Endodermal cell (in vitro differentiated cells): Measurements from ENCODE around the gene WT1. TPM values are rescaled to one million over a fixed set of nuclear protein-coding genes. Genes with fewer than 3 reads are reported as not detected.

Experiments used
- DNase-seq: peaks from one replicate; pipeline ENCODE4 v3.0.0-alpha.2; 2017
- H3K27ac ChIP-seq: 2 replicates; pipeline ENCODE4 v1.5.1; 2013; ENCODE audit warnings: mild to moderate bottlenecking, low read depth, low read length, moderate library complexity
- H3K27me3 ChIP-seq: 2 replicates; pipeline ENCODE4 v1.6.1; 2013; ENCODE audit warnings: mild to moderate bottlenecking, low read length, moderate library complexity; ENCODE audit not compliant: insufficient read depth, control insufficient read depth, poor library complexity, severe bottlenecking
- H3K36me3 ChIP-seq: 2 replicates; pipeline ENCODE4 v1.7.0; 2013; ENCODE audit warnings: mild to moderate bottlenecking, low read length, moderate library complexity; ENCODE audit not compliant: control insufficient read depth, insufficient read depth
- H3K4me1 ChIP-seq: one replicate; pipeline ENCODE4 v1.7.0; 2013; ENCODE audit warnings: low read length; ENCODE audit not compliant: control insufficient read depth, insufficient read depth
- H3K4me3 ChIP-seq: 2 replicates; pipeline ENCODE4 v1.5.1; 2013; ENCODE audit warnings: mild to moderate bottlenecking, low read length, moderate library complexity
- H3K9ac ChIP-seq: 2 replicates; pipeline ENCODE4 v1.6.1; 2013; ENCODE audit warnings: mild to moderate bottlenecking, low read length, moderate library complexity; ENCODE audit not compliant: poor library complexity, severe bottlenecking; ENCODE audit errors: extremely low read depth
- H3K9me3 ChIP-seq: 2 replicates; pipeline ENCODE4 v1.6.1; 2013; ENCODE audit warnings: mild to moderate bottlenecking, low read length, moderate library complexity; ENCODE audit not compliant: control insufficient read depth
- H3K27ac Mint-ChIP-seq: 2 replicates; pipeline ENCODE4 v1.8.0; 2020; ENCODE audit warnings: mixed read lengths
- H3K27me3 Mint-ChIP-seq: 2 replicates; pipeline ENCODE4 v1.8.0; 2021; ENCODE audit warnings: mild to moderate bottlenecking, mixed read lengths; ENCODE audit not compliant: insufficient read depth
- H3K36me3 Mint-ChIP-seq: 2 replicates; pipeline ENCODE4 v1.8.0; 2020; ENCODE audit warnings: low read depth, mixed read lengths
- H3K4me1 Mint-ChIP-seq: 2 replicates; pipeline ENCODE4 v1.8.0; 2020; ENCODE audit warnings: mixed read lengths
- H3K4me3 Mint-ChIP-seq: 2 replicates; pipeline ENCODE4 v1.8.0; 2020; ENCODE audit warnings: mild to moderate bottlenecking, moderate library complexity, mixed read lengths
- H3K9me3 Mint-ChIP-seq: 2 replicates; pipeline ENCODE4 v1.8.0; 2020; ENCODE audit warnings: mild to moderate bottlenecking, mixed read lengths
- WGBS, 2 experiments: methylation state at CpG; one replicate each; pipeline versions ENCODE4 v1.1.5 to v1.1.7; 2013; ENCODE audit warnings: missing lambda C conversion rate in 2 of 2, mixed read lengths in 1 of 2; ENCODE audit not compliant: insufficient coverage in 1 of 2, insufficient read length in 1 of 2; 5-methylcytosine and 5-hydroxymethylcytosine counted together
- total RNA-seq, 2 donors: library from RNA; stranded (reverse); fragmentation: NEBNext Ultra II Directional in 1 of 2; extraction: Animal tissue kit (Norgen Biotek cat#: 25700) in 1 of 2; gene quantifications; 2 replicates in 1 of 2; 3 replicates in 1 of 2; pipeline ENCODE4 v1.2.1, GENCODE V29; 2021
- TF ChIP-seq, protein P1 (sequence below): fragments of 200-600 bp; sonication (generic); conservative IDR thresholded peaks from 2 replicates; pipeline ENCODE4 v1.5.0; 2021; ENCODE audit warnings: antibody characterized with exemption, mild to moderate bottlenecking

Gene WT1
- total RNA-seq, 2 donors from 2014 or later: 0.51 TPM; not detected in 1

DNA sequence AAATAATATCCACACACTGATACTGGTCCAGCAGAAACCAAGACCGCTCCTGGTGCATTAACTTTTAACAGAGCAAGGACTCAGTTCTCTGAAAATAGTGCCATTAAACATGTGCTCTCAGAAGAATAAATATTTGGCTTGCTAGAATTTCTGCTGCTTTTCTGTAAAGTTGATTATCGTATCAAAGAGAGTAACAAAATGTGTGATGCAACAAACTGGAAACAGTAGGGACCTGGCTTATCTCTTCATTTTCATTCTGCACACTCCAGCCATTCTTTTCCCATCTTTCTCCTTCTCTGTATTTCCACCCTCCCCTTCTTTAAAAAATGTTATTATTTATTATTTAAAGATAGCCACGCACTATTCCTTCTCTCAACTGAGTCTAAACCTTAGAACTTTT is 43.9 kb downstream of the WT1 start:
- no peak overlapping the region for H3K4me3 ChIP-seq
- TF ChIP-seq, protein P1, sequence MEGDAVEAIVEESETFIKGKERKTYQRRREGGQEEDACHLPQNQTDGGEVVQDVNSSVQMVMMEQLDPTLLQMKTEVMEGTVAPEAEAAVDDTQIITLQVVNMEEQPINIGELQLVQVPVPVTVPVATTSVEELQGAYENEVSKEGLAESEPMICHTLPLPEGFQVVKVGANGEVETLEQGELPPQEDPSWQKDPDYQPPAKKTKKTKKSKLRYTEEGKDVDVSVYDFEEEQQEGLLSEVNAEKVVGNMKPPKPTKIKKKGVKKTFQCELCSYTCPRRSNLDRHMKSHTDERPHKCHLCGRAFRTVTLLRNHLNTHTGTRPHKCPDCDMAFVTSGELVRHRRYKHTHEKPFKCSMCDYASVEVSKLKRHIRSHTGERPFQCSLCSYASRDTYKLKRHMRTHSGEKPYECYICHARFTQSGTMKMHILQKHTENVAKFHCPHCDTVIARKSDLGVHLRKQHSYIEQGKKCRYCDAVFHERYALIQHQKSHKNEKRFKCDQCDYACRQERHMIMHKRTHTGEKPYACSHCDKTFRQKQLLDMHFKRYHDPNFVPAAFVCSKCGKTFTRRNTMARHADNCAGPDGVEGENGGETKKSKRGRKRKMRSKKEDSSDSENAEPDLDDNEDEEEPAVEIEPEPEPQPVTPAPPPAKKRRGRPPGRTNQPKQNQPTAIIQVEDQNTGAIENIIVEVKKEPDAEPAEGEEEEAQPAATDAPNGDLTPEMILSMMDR: no peak
- H3K36me3 ChIP-seq: no peaks in the 10 kb centered on the region
- Mint-ChIP-seq H3K9me3 (no peaks in the 10 kb centered on the region), H3K27ac (no peak overlapping the region), H3K27me3 (peaks cover 9% of the 10 kb centered on the region), H3K4me3 (no peak overlapping the region), H3K36me3 (no peaks in the 10 kb centered on the region), H3K4me1 (no peaks in the 10 kb centered on the region)
- H3K27ac ChIP-seq: no peak overlapping the region
- 91 to 93% methylated on average over 2 of the region's 3 CpGs for WGBS, 2 experiments
- H3K9ac ChIP-seq: no peak overlapping the region
- H3K4me1 ChIP-seq: no peaks in the 10 kb centered on the region
- H3K27me3 ChIP-seq: no peaks in the 10 kb centered on the region
- no peaks in the 10 kb centered on the region for H3K9me3 ChIP-seq
- no peak for DNase-seq

DNA sequence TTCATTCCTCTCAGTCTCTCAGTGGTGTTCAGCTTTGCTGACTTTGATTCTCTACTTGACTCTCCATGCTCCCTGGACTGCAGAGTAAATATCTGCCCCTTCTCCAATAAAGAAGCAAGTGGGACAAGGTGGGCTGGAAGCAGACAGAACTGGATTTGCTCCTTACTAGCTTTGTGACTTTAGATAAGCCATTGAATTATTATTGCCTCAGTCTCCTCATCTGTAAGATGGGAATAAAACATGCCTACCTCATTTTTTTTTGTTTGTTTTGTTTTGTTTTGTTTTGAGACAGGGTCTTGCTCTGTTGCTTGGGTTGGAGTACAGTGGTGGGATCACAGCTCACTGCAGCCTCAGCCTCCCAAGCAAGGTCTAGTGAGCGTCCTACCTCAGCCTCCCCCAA is 44.6 kb downstream of the WT1 start:
- no peak overlapping the region for H3K9ac ChIP-seq
- H3K9me3 Mint-ChIP-seq: no peaks in the 10 kb centered on the region
- H3K27ac Mint-ChIP-seq: no peak overlapping the region
- H3K27me3 Mint-ChIP-seq: peaks cover 9% of the 10 kb centered on the region
- H3K9me3 ChIP-seq: no peaks in the 10 kb centered on the region
- DNase-seq: no peak
- H3K4me1 ChIP-seq: no peaks in the 10 kb centered on the region
- H3K36me3 ChIP-seq: no peaks in the 10 kb centered on the region
- no peak overlapping the region for H3K27ac ChIP-seq
- 100% methylated on average over 1 of the region's 1 CpG for WGBS, 2 experiments
- no peak overlapping the region for H3K4me3 ChIP-seq
- H3K27me3 ChIP-seq: no peaks in the 10 kb centered on the region
- TF ChIP-seq, protein P1: no peak
- no peak overlapping the region for H3K4me3 Mint-ChIP-seq
- H3K36me3 Mint-ChIP-seq: no peaks in the 10 kb centered on the region
- H3K4me1 Mint-ChIP-seq: no peaks in the 10 kb centered on the region

DNA sequence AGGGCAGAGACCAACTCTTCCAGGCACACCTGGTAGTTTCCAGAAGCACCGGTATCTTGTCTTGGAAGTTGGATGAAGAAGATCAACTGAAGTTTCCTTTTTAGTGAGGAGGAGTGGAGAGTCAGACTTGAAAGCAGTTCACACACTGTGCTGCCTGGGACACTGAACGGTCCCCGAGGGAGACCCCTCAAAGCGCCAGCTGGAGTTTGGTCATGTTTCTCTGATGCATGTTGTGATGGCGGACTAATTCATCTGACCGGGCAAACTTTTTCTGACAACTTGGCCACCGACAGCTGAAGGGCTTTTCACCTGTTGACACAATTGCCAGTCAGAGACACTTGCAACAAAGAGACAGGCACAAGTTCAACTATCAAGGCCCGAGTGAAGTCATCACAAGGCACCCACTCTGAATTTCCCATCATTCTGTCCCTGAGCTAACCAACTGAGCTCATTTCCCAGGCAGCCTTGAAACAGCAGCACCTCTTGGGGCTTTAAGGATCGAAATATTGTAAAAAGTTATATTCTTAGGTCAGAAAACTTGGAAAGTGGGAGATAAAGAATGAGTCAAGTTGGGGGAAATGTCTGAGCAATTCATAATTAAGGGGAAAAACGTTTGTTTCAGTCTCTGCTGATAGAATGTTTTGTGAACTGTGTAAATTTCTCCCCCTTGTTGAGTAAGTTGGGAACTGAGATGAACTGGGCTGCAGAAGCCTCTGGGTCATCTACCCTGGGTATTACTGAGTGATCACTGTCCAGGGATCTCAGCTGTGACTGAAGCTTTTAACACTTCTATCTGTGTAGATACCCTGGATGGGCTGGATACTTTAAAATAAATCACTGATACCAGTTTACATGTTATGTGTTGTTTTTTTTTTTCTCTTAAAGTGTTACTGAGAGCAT is 46.2 kb downstream of the WT1 start:
- Histone ChIP-seq H3K27me3 (no peaks in the 10 kb centered on the region), H3K4me1 (no peaks in the 10 kb centered on the region), H3K36me3 (no peaks in the 10 kb centered on the region), H3K27ac (no peak overlapping the region), H3K9ac (no peak overlapping the region), H3K4me3 (no peak overlapping the region), H3K9me3 (no peaks in the 10 kb centered on the region)
- 88 to 91% methylated on average over 10 of the region's 10 CpGs for WGBS, 2 experiments
- DNase-seq: no peak
- no peaks in the 10 kb centered on the region for H3K36me3 Mint-ChIP-seq
- TF ChIP-seq, protein P1: no peak
- H3K9me3 Mint-ChIP-seq: no peaks in the 10 kb centered on the region
- no peaks in the 10 kb centered on the region for H3K4me1 Mint-ChIP-seq
- peaks cover 6% of the 10 kb centered on the region for H3K27me3 Mint-ChIP-seq
- H3K4me3 Mint-ChIP-seq: no peak overlapping the region
- no peak overlapping the region for H3K27ac Mint-ChIP-seq
